Upper lobe of right lung (tissue), 1 donor: ENCODE data around the gene BMPR1A. TPM values are rescaled to one million over a fixed set of nuclear protein-coding genes. Genes with fewer than 3 reads are reported as not detected.

Source experiments
- ATAC-seq: fragments of 200-7000 bp; cut with Tn5 transposase; one replicate; pipeline ENCODE4 v1.9.1; 2020; ENCODE audit warnings: mild to moderate bottlenecking, moderate library complexity
- DNase-seq: peaks from one replicate; pipeline ENCODE4 v3.0.0-alpha.2; 2020
- H3K27ac ChIP-seq: fragments of 200-600 bp; one replicate; pipeline ENCODE4 v1.8.0; 2022
- H3K27me3 ChIP-seq: fragments of 200-600 bp; one replicate; pipeline ENCODE4 v1.8.0; 2022; ENCODE audit warnings: mild to moderate bottlenecking
- H3K36me3 ChIP-seq: fragments of 200-600 bp; one replicate; pipeline ENCODE4 v1.8.0; 2022
- H3K4me1 ChIP-seq: fragments of 200-600 bp; one replicate; pipeline ENCODE4 v1.8.0; 2022
- H3K4me3 ChIP-seq: fragments of 200-600 bp; one replicate; pipeline ENCODE4 v1.8.0; 2022; ENCODE audit warnings: mild to moderate bottlenecking
- H3K9me3 ChIP-seq: fragments of 200-600 bp; one replicate; pipeline ENCODE4 v1.8.0; 2022
- intact Hi-C: fragments of 100-400 bp; cut with DNase I; formaldehyde crosslinking; loops from one replicate; pipeline ENCODE4 v1.11.0; 2022
- total RNA-seq: library from RNA; stranded (reverse); fragmentation: NEBNext Ultra II Directional; extraction: Animal tissue kit (Norgen Biotek cat#: 25700); gene quantifications from one replicate; pipeline ENCODE4 v1.2.1, GENCODE V29; 2021
- TF ChIP-seq, protein P1 (sequence below): fragments of 200-600 bp; IDR thresholded peaks from one replicate; pipeline ENCODE4 v1.8.0; 2022; ENCODE audit warnings: antibody characterized with exemption
- donor health status: DM: no; HTN: yes; CAD: no; lungs with severe emphysema.

The BMPR1A gene
- total RNA-seq, 1 donor from 2014 or later, result 41.2 TPM

DNA sequence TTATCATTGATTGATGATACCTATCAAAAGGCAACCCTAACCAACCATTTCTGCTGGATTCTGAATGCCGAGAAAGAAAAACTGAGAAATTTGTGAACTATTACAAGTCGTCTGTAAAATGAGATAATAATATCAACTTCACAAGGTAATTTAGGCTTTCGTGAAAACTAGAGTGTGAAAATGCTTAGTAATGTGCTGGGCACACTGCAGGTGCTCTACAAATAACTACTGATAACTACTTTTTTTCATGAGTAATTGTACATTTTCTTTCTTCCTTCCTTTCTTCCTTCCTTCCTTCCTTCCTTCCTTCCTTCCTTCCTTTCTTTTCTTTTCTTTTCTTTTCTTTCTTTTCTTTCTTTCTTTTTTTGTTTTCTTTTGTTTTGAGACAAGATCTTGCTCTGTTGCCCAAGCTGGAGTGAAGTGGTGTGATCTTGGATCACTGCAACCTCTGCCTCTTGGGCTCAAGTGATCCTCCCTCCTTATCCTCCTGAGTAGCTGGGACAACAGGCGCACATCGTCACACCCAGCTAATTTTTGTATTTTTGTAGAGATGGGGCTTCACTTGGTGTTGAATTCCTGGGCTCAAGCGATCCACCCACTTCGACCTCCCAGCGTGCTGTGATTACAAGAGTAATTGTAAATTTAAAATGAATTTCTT is 42.9 kb downstream of the BMPR1A start:
- H3K27me3 ChIP-seq, result no peaks in the 10 kb centered on the region
- no peak for DNase-seq
- H3K4me3 ChIP-seq, result no peak overlapping the region
- no peak overlapping the region for H3K27ac ChIP-seq
- TF ChIP-seq, protein P1, sequence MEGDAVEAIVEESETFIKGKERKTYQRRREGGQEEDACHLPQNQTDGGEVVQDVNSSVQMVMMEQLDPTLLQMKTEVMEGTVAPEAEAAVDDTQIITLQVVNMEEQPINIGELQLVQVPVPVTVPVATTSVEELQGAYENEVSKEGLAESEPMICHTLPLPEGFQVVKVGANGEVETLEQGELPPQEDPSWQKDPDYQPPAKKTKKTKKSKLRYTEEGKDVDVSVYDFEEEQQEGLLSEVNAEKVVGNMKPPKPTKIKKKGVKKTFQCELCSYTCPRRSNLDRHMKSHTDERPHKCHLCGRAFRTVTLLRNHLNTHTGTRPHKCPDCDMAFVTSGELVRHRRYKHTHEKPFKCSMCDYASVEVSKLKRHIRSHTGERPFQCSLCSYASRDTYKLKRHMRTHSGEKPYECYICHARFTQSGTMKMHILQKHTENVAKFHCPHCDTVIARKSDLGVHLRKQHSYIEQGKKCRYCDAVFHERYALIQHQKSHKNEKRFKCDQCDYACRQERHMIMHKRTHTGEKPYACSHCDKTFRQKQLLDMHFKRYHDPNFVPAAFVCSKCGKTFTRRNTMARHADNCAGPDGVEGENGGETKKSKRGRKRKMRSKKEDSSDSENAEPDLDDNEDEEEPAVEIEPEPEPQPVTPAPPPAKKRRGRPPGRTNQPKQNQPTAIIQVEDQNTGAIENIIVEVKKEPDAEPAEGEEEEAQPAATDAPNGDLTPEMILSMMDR, result no peak
- H3K36me3 ChIP-seq, result no peaks in the 10 kb centered on the region
- H3K9me3 ChIP-seq, result no peaks in the 10 kb centered on the region
- peaks cover 4% of the 10 kb centered on the region for H3K4me1 ChIP-seq
- no peak for ATAC-seq
- intact Hi-C loops, result no loop called here

DNA sequence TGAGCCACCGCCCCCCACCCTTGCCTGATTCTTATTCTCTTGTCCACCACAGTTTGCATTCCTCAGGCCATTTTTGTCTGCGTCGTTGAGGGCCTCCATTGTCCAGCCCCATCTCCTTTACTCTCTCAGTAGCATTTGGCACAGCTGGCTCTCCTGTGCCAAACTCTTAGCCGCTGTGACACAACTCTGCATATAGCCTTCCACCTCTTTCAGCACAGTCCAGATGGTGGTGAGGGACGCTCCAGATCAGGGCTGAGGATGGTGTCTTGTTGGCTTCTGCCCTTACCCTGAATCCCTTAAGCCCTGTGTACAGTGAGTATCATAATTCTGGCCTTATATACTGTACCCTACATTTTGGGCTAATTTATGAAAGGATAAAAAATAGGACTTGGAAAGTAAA is 45.6 kb downstream of the BMPR1A start:
- ATAC-seq (no peak), DNase-seq (no peak)
- intact Hi-C loops, result no loop called here
- TF ChIP-seq, protein P1, result no peak
- H3K4me3 ChIP-seq, result no peak overlapping the region
- no peaks in the 10 kb centered on the region for H3K9me3 ChIP-seq
- no peak overlapping the region for H3K27ac ChIP-seq
- H3K4me1 ChIP-seq, result peaks cover 4% of the 10 kb centered on the region
- H3K27me3 ChIP-seq, result no peaks in the 10 kb centered on the region
- H3K36me3 ChIP-seq, result no peaks in the 10 kb centered on the region

GRCh38 chr10:86802473-86803108 is 46.2 kb downstream of the BMPR1A start:
- DNase-seq (no peak), ATAC-seq (no peak)
- peaks cover 4% of the 10 kb centered on the region for H3K4me1 ChIP-seq
- TF ChIP-seq, protein P1, result no peak
- no peak overlapping the region for H3K4me3 ChIP-seq
- no peaks in the 10 kb centered on the region for H3K27me3 ChIP-seq
- H3K27ac ChIP-seq, result no peak overlapping the region
- H3K9me3 ChIP-seq, result no peaks in the 10 kb centered on the region
- H3K36me3 ChIP-seq, result no peaks in the 10 kb centered on the region
- intact Hi-C loops, result no loop called here

DNA sequence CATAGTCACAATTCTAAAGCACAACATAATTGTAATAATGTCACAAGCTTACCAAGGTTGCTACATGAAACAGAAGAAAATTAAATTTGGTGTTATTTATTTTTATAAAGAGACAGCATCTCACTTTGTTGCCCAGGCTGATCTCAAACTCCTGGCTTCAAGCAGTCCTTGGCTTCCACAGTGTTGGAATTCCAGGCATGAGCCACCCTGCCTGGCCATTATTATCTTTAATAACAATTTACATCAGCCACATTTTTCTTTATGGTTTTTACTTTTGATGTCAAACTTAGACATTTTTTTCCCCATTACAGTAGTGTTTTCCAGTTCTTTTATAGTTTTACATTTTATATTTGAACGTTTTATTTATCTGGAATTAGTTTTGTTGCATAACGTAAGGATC is 46.7 kb downstream of the BMPR1A start:
- Histone ChIP-seq H3K27me3 (no peaks in the 10 kb centered on the region), H3K4me3 (no peak overlapping the region), H3K4me1 (peaks cover 4% of the 10 kb centered on the region), H3K27ac (no peak overlapping the region), H3K36me3 (no peaks in the 10 kb centered on the region), H3K9me3 (no peaks in the 10 kb centered on the region)
- TF ChIP-seq, protein P1, result no peak
- no peak for ATAC-seq
- DNase-seq, result no peak
- intact Hi-C loops, result no loop called here

DNA sequence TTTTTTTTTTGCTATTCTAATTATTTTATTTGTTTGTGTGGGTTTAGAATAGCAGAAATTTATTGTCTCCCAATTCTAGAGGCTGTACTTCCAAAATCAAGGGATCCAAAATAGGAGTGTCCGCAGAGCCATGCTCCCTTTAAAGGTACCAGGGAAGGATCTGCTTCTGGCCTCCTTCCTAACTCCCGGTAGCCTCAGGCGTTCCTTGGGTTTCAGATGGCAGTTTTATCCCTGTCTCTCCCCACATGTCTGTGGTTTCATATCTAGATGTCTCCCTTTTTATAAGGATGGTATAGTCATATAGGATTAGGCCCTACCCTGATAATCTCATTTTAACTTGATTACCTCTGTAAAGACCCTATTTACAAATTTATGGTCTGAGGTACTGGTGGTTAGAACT is 48.4 kb downstream of the BMPR1A start:
- Histone ChIP-seq H3K4me3 (no peak overlapping the region), H3K36me3 (no peaks in the 10 kb centered on the region), H3K9me3 (no peaks in the 10 kb centered on the region), H3K4me1 (no peaks in the 10 kb centered on the region), H3K27me3 (no peaks in the 10 kb centered on the region), H3K27ac (no peak overlapping the region)
- TF ChIP-seq, protein P1, result no peak
- DNase-seq, result no peak
- no peak for ATAC-seq
- intact Hi-C loops, result no loop called here
